Measurements from ENCODE around the gene DAP. TPM values are rescaled to one million over a fixed set of nuclear protein-coding genes. Genes with fewer than 3 reads are reported as not detected.

DAP gene
- total and polyA plus RNA-seq, 2 donors = 14.1 to 34.4 TPM

DNA sequence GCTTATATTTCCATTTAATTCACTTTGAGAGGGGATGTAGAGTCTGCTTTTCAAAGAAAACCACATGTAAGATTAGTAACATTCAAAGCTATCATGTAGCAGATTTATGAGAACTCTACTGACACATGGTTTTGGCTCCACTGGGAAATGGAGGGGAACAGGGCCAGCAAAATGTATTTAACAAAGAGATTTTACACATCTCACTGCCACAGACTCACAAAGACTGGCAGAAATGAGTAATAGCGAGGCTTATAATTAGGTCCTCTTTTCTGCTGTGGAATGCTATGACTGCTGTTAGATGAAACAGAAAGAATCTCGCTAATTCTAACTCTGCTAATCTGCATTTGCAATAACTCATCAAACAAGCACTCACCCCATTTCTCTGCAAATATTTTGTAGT lies 4.5 kb downstream of the DAP start:
- Histone ChIP-seq H3K4me1 (ENCODE audit: control insufficient read depth in 2 of 2, insufficient read depth in 2 of 2, low read length in 2 of 2) (peaks cover 0 to 15% of the 10 kb centered on the region in 2 donors), H3K9me3 (ENCODE audit: control insufficient read depth in 2 of 2, insufficient read depth in 1 of 2, low read length in 1 of 2) (no peaks in the 10 kb centered on the region), H3K4me3 (ENCODE audit: low read length in 2 of 2) (no peak overlapping the region), H3K27ac (ENCODE audit: low read depth in 1 of 2, low read length in 1 of 2) (no peak overlapping the region), H3K27me3 (ENCODE audit: control insufficient read depth in 2 of 2, insufficient read depth in 1 of 2, low read length in 1 of 2) (no peaks in the 10 kb centered on the region), H3K36me3 (ENCODE audit: control insufficient read depth in 2 of 2, insufficient read depth in 2 of 2, low read length in 1 of 2) (peaks cover 8 to 16% of the 10 kb centered on the region in 2 donors)
- DNase-seq (ENCODE audit: low read depth in 6 of 9, low spot score in 9 of 9) = no peak
- 85% methylated on average over 2 of the region's 2 CpGs for WGBS

- DNase-seq (ENCODE audit: low read depth in 6 of 9, low spot score in 9 of 9) = no peak
- Histone ChIP-seq H3K27me3 (ENCODE audit: control insufficient read depth in 2 of 2, insufficient read depth in 1 of 2, low read length in 1 of 2) (no peaks in the 10 kb centered on the region), H3K4me1 (ENCODE audit: control insufficient read depth in 2 of 2, insufficient read depth in 2 of 2, low read length in 2 of 2) (peaks cover 0 to under 1% of the 10 kb centered on the region in 2 donors), H3K4me3 (ENCODE audit: low read length in 2 of 2) (no peak overlapping the region), H3K36me3 (ENCODE audit: control insufficient read depth in 2 of 2, insufficient read depth in 2 of 2, low read length in 1 of 2) (peaks cover 15 to 27% of the 10 kb centered on the region in 2 donors), H3K27ac (ENCODE audit: low read depth in 1 of 2, low read length in 1 of 2) (no peak overlapping the region), H3K9me3 (ENCODE audit: control insufficient read depth in 2 of 2, insufficient read depth in 1 of 2, low read length in 1 of 2) (no peaks in the 10 kb centered on the region)
- WGBS = 97% methylated on average over 9 of the region's 9 CpGs
These were observed 7.9 kb downstream of the DAP start for GRCh38 chr5:10753178-10753577.

GRCh38 chr5:10752451-10752850 lies 8.6 kb downstream of the DAP start:
- peaks cover 18 to 31% of the 10 kb centered on the region in 2 donors for H3K36me3 ChIP-seq (ENCODE audit: control insufficient read depth in 2 of 2, insufficient read depth in 2 of 2, low read length in 1 of 2)
- no peak overlapping the region for H3K27ac ChIP-seq (ENCODE audit: low read depth in 1 of 2, low read length in 1 of 2)
- H3K9me3 ChIP-seq (ENCODE audit: control insufficient read depth in 2 of 2, insufficient read depth in 1 of 2, low read length in 1 of 2) = no peaks in the 10 kb centered on the region
- DNase-seq (ENCODE audit: low read depth in 6 of 9, low spot score in 9 of 9) = no peak
- H3K4me3 ChIP-seq (ENCODE audit: low read length in 2 of 2) = no peak overlapping the region
- H3K27me3 ChIP-seq (ENCODE audit: control insufficient read depth in 2 of 2, insufficient read depth in 1 of 2, low read length in 1 of 2) = no peaks in the 10 kb centered on the region
- 85% methylated on average over 2 of the region's 2 CpGs for WGBS
- H3K4me1 ChIP-seq (ENCODE audit: control insufficient read depth in 2 of 2, insufficient read depth in 2 of 2, low read length in 2 of 2) = no peaks in the 10 kb centered on the region

DNA sequence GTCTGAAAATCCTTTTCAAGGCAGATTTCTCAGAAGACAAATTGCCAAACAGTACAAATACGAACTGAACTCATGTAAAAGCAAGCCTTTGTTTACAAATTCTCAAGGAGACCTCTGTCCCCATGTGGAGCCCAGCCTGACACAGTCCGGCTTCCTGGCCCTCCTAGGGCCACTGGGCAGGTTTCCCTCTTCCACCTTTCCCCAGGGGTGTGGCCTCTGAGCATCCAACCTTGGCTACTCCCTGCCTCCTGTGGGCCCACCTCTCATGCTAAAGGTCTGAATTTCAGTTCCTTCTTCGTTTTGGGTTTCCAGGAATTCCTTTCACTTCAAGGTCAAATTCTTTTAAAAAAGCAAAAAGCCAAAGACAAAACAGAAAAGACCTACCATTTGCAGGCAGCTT lies 10.1 kb downstream of the DAP start:
- no peak overlapping the region for H3K4me3 ChIP-seq (ENCODE audit: low read length in 2 of 2)
- no peaks in the 10 kb centered on the region for H3K27me3 ChIP-seq (ENCODE audit: control insufficient read depth in 2 of 2, insufficient read depth in 1 of 2, low read length in 1 of 2)
- DNase-seq (ENCODE audit: low read depth in 6 of 9, low spot score in 9 of 9) = no peak
- no peaks in the 10 kb centered on the region for H3K4me1 ChIP-seq (ENCODE audit: control insufficient read depth in 2 of 2, insufficient read depth in 2 of 2, low read length in 2 of 2)
- WGBS = 96% methylated on average over 3 of the region's 3 CpGs
- no peak overlapping the region for H3K27ac ChIP-seq (ENCODE audit: low read depth in 1 of 2, low read length in 1 of 2)
- peaks cover 29 to 42% of the 10 kb centered on the region in 2 donors for H3K36me3 ChIP-seq (ENCODE audit: control insufficient read depth in 2 of 2, insufficient read depth in 2 of 2, low read length in 1 of 2)
- no peaks in the 10 kb centered on the region for H3K9me3 ChIP-seq (ENCODE audit: control insufficient read depth in 2 of 2, insufficient read depth in 1 of 2, low read length in 1 of 2)

- H3K27ac ChIP-seq (ENCODE audit: low read depth in 1 of 2, low read length in 1 of 2) = no peak overlapping the region
- no peak overlapping the region for H3K4me3 ChIP-seq (ENCODE audit: low read length in 2 of 2)
- no peaks in the 10 kb centered on the region for H3K9me3 ChIP-seq (ENCODE audit: control insufficient read depth in 2 of 2, insufficient read depth in 1 of 2, low read length in 1 of 2)
- H3K36me3 ChIP-seq (ENCODE audit: control insufficient read depth in 2 of 2, insufficient read depth in 2 of 2, low read length in 1 of 2) = peaks cover 38 to 48% of the 10 kb centered on the region in 2 donors
- 98% methylated on average over 9 of the region's 9 CpGs for WGBS
- no peaks in the 10 kb centered on the region for H3K4me1 ChIP-seq (ENCODE audit: control insufficient read depth in 2 of 2, insufficient read depth in 2 of 2, low read length in 2 of 2)
- H3K27me3 ChIP-seq (ENCODE audit: control insufficient read depth in 2 of 2, insufficient read depth in 1 of 2, low read length in 1 of 2) = no peaks in the 10 kb centered on the region
- DNase-seq (ENCODE audit: low read depth in 6 of 9, low spot score in 9 of 9) = no peak
These were observed 13.1 kb downstream of the DAP start for GRCh38 chr5:10747678-10748622.

GRCh38 chr5:10746711-10747110 lies 14.3 kb downstream of the DAP start:
- peaks cover 31 to 44% of the 10 kb centered on the region in 2 donors for H3K36me3 ChIP-seq (ENCODE audit: control insufficient read depth in 2 of 2, insufficient read depth in 2 of 2, low read length in 1 of 2)
- no peaks in the 10 kb centered on the region for H3K4me1 ChIP-seq (ENCODE audit: control insufficient read depth in 2 of 2, insufficient read depth in 2 of 2, low read length in 2 of 2)
- H3K27ac ChIP-seq (ENCODE audit: low read depth in 1 of 2, low read length in 1 of 2) = no peak overlapping the region
- H3K9me3 ChIP-seq (ENCODE audit: control insufficient read depth in 2 of 2, insufficient read depth in 1 of 2, low read length in 1 of 2) = no peaks in the 10 kb centered on the region
- no peak for DNase-seq (ENCODE audit: low read depth in 6 of 9, low spot score in 9 of 9)
- H3K4me3 ChIP-seq (ENCODE audit: low read length in 2 of 2) = no peak overlapping the region
- 85% methylated on average over 6 of the region's 6 CpGs for WGBS
- H3K27me3 ChIP-seq (ENCODE audit: control insufficient read depth in 2 of 2, insufficient read depth in 1 of 2, low read length in 1 of 2) = no peaks in the 10 kb centered on the region

- DNase-seq (ENCODE audit: low read depth in 6 of 9, low spot score in 9 of 9) = no peak
- Histone ChIP-seq H3K4me1 (ENCODE audit: control insufficient read depth in 2 of 2, insufficient read depth in 2 of 2, low read length in 2 of 2) (no peaks in the 10 kb centered on the region), H3K36me3 (ENCODE audit: control insufficient read depth in 2 of 2, insufficient read depth in 2 of 2, low read length in 1 of 2) (peaks cover 34 to 35% of the 10 kb centered on the region in 2 donors), H3K27ac (ENCODE audit: low read depth in 1 of 2, low read length in 1 of 2) (no peak overlapping the region), H3K9me3 (ENCODE audit: control insufficient read depth in 2 of 2, insufficient read depth in 1 of 2, low read length in 1 of 2) (peaks cover 0 to 5% of the 10 kb centered on the region in 2 donors), H3K27me3 (ENCODE audit: control insufficient read depth in 2 of 2, insufficient read depth in 1 of 2, low read length in 1 of 2) (no peaks in the 10 kb centered on the region), H3K4me3 (ENCODE audit: low read length in 2 of 2) (no peak overlapping the region)
- WGBS = 94% methylated on average over 5 of the region's 5 CpGs
These were observed 15.9 kb downstream of the DAP start for GRCh38 chr5:10745133-10745532.

- Histone ChIP-seq H3K36me3 (ENCODE audit: control insufficient read depth in 2 of 2, insufficient read depth in 2 of 2, low read length in 1 of 2) (peaks cover 30 to 33% of the 10 kb centered on the region in 2 donors), H3K4me3 (ENCODE audit: low read length in 2 of 2) (no peak overlapping the region), H3K9me3 (ENCODE audit: control insufficient read depth in 2 of 2, insufficient read depth in 1 of 2, low read length in 1 of 2) (peaks cover 0 to 5% of the 10 kb centered on the region in 2 donors), H3K27ac (ENCODE audit: low read depth in 1 of 2, low read length in 1 of 2) (no peak overlapping the region), H3K27me3 (ENCODE audit: control insufficient read depth in 2 of 2, insufficient read depth in 1 of 2, low read length in 1 of 2) (no peaks in the 10 kb centered on the region), H3K4me1 (ENCODE audit: control insufficient read depth in 2 of 2, insufficient read depth in 2 of 2, low read length in 2 of 2) (no peaks in the 10 kb centered on the region)
- 98% methylated on average over 8 of the region's 8 CpGs for WGBS
- no peak for DNase-seq (ENCODE audit: low read depth in 6 of 9, low spot score in 9 of 9)
These were observed 16.4 kb downstream of the DAP start for GRCh38 chr5:10744681-10745080.

DNA sequence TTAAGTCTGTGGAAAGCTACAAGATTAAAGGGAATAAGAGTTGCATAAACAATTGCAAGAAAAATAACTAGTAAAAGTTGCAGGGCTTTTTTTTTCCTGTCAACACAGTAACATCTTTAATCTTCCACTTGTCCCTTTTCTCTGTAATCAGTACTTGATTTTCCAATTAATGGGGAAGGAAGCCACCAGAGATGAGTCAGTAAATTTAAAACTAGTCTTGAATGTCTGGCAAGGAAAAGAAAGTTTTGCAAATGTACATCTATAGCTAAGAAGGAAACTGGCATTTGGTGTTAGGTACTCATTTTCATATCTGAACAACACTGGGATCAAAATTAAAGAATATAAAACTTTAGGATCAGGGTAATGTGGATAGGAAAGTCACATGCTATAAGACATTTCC lies 17.1 kb downstream of the DAP start:
- DNase-seq (ENCODE audit: low read depth in 6 of 9, low spot score in 9 of 9) = no peak
- peaks cover 0 to 5% of the 10 kb centered on the region in 2 donors for H3K9me3 ChIP-seq (ENCODE audit: control insufficient read depth in 2 of 2, insufficient read depth in 1 of 2, low read length in 1 of 2)
- no peaks in the 10 kb centered on the region for H3K4me1 ChIP-seq (ENCODE audit: control insufficient read depth in 2 of 2, insufficient read depth in 2 of 2, low read length in 2 of 2)
- no peak overlapping the region for H3K4me3 ChIP-seq (ENCODE audit: low read length in 2 of 2)
- H3K27me3 ChIP-seq (ENCODE audit: control insufficient read depth in 2 of 2, insufficient read depth in 1 of 2, low read length in 1 of 2) = no peaks in the 10 kb centered on the region
- H3K27ac ChIP-seq (ENCODE audit: low read depth in 1 of 2, low read length in 1 of 2) = no peak overlapping the region
- peaks cover 32 to 33% of the 10 kb centered on the region in 2 donors for H3K36me3 ChIP-seq (ENCODE audit: control insufficient read depth in 2 of 2, insufficient read depth in 2 of 2, low read length in 1 of 2)

Measured in thymus (tissue), 11 donors.